ENCODE results near the gene TGFBRAP1.

Gene TGFBRAP1

DNA sequence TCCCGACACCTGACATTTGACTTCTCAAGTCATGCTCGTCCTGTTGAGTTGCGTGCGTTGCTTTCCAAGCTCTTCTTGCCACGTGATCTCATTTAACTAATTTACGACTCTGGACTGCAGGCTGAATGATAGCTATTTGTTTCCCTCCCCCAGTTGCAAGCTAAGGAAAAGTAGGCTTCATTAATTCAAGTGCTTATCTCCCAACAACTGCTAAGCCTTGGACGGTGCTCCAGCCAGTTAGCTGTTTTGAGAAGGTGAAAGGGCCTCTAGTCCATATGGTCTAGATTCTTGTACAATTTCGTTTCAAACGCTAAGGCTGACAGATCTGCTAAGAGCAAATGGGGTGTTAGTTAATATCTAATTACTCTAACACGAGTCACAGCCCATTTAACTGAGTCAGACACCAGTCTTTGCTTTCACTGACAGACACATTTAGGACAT, 66.9 kb downstream of the TGFBRAP1 start:
- ChIA-PET CTCF (no interaction called here), POLR2A (no interaction called here)
- no peak for DNase-seq (ENCODE audit: extremely low spot score)
- TF ChIP-seq, protein P1, sequence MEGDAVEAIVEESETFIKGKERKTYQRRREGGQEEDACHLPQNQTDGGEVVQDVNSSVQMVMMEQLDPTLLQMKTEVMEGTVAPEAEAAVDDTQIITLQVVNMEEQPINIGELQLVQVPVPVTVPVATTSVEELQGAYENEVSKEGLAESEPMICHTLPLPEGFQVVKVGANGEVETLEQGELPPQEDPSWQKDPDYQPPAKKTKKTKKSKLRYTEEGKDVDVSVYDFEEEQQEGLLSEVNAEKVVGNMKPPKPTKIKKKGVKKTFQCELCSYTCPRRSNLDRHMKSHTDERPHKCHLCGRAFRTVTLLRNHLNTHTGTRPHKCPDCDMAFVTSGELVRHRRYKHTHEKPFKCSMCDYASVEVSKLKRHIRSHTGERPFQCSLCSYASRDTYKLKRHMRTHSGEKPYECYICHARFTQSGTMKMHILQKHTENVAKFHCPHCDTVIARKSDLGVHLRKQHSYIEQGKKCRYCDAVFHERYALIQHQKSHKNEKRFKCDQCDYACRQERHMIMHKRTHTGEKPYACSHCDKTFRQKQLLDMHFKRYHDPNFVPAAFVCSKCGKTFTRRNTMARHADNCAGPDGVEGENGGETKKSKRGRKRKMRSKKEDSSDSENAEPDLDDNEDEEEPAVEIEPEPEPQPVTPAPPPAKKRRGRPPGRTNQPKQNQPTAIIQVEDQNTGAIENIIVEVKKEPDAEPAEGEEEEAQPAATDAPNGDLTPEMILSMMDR (IDR thresholded peaks at IDR 0.05; ENCODE audit: control extremely low read depth, extremely low read depth, low read depth, missing control alignments): no peak

DNA sequence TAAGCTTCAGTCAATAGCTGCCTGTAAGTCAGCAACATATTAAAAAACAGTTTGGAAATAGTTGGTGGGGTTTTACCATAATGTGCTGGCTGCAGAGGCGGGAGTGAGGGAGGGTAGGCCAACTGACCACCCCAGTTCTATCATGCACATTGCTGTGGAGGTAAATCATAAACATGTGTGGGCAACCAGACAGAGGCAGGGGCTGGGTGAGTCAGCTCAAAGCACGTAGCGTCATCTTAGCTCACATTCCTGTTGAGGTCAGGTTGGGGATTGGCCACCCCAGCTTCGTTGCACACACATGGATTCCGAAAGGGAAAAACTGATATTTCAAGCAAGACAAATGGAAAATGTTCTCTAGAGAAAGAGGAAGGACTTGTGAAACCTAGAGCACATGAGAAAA, 68.5 kb downstream of the TGFBRAP1 start:
- POLR2A ChIA-PET: no interaction called here
- no peak for DNase-seq (ENCODE audit: extremely low spot score)
- CTCF ChIA-PET: interaction anchor here (1.2 kb wide), 1 partner anchor 145 kb away, joined by 4 read pairs; no protein-coding TSS in a partner anchor
- TF ChIP-seq, protein P1 (IDR thresholded peaks at IDR 0.05; ENCODE audit: control extremely low read depth, extremely low read depth, low read depth, missing control alignments): no peak

DNA sequence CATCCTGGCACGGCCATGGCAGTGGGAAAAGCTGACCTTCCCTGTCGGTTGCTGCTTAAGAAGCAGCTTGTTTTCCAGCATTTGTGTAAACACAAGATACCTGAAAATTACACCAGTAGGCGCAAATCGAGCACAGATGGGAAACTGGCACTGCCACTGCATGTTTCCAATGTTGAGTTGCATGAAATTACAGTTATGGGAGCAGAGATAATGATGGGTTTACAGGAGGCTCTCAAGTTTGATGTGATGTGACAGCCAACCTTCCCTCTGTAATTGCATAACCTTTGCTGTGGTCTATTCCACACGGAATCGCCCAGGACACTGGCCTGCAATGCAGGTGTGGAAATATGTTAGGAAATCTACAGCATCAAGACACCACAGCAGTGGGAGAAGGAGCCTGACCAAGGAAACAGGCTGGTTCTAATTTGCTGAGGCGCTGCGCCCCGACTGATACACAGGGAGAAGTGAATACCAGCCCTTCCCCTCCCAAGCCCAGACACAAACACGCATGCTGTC, 70.6 kb downstream of the TGFBRAP1 start:
- TF ChIP-seq, protein P1 (IDR thresholded peaks at IDR 0.05; ENCODE audit: control extremely low read depth, extremely low read depth, low read depth, missing control alignments): no peak
- POLR2A ChIA-PET: no interaction called here
- DNase-seq (ENCODE audit: extremely low spot score): no peak
- CTCF ChIA-PET: interaction anchor here (1.1 to 1.7 kb wide), 3 partner anchors 11 to 143 kb away, joined by 3 to 6 read pairs (median 3); no protein-coding TSS in a partner anchor

DNA sequence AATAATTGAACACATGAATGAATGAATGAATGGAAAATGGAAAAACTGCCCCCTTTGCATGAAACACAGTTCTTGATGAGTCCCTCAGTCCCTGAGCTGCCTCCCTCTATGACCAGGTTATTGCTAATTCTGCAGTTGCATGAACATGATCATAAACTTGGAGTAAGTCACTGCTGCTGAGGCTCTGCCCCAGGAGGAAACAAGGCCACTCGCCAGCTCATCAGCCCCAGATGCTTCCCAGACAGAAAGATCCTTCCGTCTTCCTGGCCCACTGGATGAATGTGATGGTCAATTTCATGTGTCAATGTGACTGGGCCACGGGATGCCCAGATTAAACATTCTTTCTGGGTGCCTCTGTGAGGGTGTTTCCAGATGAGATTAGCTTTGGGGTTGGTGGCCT, 71.6 kb downstream of the TGFBRAP1 start:
- TF ChIP-seq, protein P1 (IDR thresholded peaks at IDR 0.05; ENCODE audit: control extremely low read depth, extremely low read depth, low read depth, missing control alignments): no peak
- CTCF ChIA-PET: interaction anchor here (1.1 to 1.7 kb wide), 3 partner anchors 10 to 142 kb away, joined by 3 to 6 read pairs (median 3); no protein-coding TSS in a partner anchor
- POLR2A ChIA-PET: no interaction called here
- no peak for DNase-seq (ENCODE audit: extremely low spot score)

DNA sequence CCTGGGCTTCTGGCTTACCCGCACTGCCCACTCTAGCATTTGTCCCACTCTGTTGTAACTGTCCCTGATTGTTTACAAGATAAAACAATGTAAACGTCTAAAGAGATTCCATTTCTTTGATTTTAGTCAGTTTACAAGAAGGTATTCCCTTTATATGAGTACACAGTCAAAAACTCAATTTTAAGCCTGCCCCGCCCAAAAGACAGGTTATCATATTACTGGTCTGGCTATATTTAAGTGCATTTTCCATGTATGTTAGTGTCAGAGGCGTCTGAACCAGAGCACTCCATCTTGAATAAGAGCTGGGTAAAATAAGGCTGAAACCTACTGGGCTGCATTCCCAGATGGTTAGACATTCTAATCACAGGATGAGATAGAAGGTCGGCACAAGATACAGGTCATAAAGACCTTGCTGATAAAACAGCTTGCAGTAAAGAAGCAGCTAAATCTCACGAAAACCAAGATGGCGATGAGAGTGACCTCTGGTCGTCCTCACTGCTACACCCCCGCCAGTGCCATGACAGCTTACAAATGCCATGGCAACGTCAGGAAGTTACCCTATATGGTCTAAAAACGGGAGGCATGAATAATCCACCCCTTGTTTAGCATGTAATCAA, 73.0 kb downstream of the TGFBRAP1 start:
- POLR2A ChIA-PET: no interaction called here
- CTCF ChIA-PET: interaction anchor here (1.3 to 2.0 kb wide), 3 partner anchors 18 to 143 kb away, joined by 3 to 6 read pairs (median 4); no protein-coding TSS in a partner anchor
- no peak for DNase-seq (ENCODE audit: extremely low spot score)
- TF ChIP-seq, protein P1 (IDR thresholded peaks at IDR 0.05; ENCODE audit: control extremely low read depth, extremely low read depth, low read depth, missing control alignments): no peak

DNA sequence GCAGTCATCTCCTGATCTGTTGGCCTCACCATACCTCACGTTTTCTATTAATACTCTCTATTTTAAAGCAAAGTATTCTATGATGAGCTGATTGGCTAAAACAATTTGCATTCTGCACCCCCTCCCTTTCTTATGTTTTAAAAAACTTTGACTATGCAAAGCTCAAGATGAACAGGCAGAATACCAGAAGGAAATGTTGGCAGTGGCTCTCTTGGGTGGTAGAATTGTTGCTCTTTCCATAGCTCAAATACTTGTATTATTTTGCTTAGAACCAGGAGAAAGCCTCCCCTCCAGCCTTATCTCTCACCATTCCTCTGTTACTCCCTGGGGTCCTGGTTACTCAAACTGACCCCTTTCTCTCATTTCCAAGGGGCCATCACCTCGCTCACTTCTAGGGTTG, 73.6 kb downstream of the TGFBRAP1 start:
- no peak for DNase-seq (ENCODE audit: extremely low spot score)
- POLR2A ChIA-PET: no interaction called here
- TF ChIP-seq, protein P1 (IDR thresholded peaks at IDR 0.05; ENCODE audit: control extremely low read depth, extremely low read depth, low read depth, missing control alignments): no peak
- CTCF ChIA-PET: interaction anchor here (1.3 to 2.0 kb wide), 4 partner anchors 14 to 142 kb away, joined by 3 to 6 read pairs (median 5); partner anchors contain the start of gene GPR45

Data from GM10248 (cell line).